SK-N-SH treated with all-trans-retinoic acid at 6 μM for 48 hours (cell line): ENCODE measurements around the gene PLCB4.

Experiments
- ARNTL ChIP-seq: fragments of 450-650 bp; formaldehyde crosslinking; IDR thresholded peaks from 2 replicates; pipeline ENCODE4 v1.5.0; 2020; ENCODE audit warnings: low read depth, mild to moderate bottlenecking, moderate library complexity, borderline replicate concordance
- CREB5 ChIP-seq: fragments of 250-450 bp; sonication (Bioruptor Pico); IDR thresholded peaks from 2 replicates; pipeline ENCODE4 v1.5.1; 2020; ENCODE audit warnings: low read depth, mild to moderate bottlenecking, moderate library complexity
- CSDC2 ChIP-seq: fragments of 250-450 bp; sonication (Bioruptor Pico); IDR thresholded peaks from 2 replicates; pipeline ENCODE4 v1.5.0; 2020; ENCODE audit warnings: mild to moderate bottlenecking, moderate library complexity
- GLIS3 ChIP-seq: fragments of 250-450 bp; sonication (Bioruptor Pico); IDR thresholded peaks from 2 replicates; pipeline ENCODE4 v1.5.0; 2020; ENCODE audit warnings: mild to moderate bottlenecking, moderate library complexity
- OSR1 ChIP-seq: fragments of 250-450 bp; sonication (Bioruptor Pico); IDR thresholded peaks from 2 replicates; pipeline ENCODE4 v1.8.0; 2022; ENCODE audit warnings: moderate library complexity, mild to moderate bottlenecking, inconsistent platforms
- RARB ChIP-seq: fragments of 250-450 bp; sonication (Bioruptor Pico); IDR thresholded peaks from 2 replicates; pipeline ENCODE4 v1.8.0; 2021; ENCODE audit warnings: mild to moderate bottlenecking, moderate library complexity
- TCF4 ChIP-seq: fragments of 250-450 bp; sonication (Bioruptor Pico); IDR thresholded peaks from 2 replicates; pipeline ENCODE4 v1.8.0; 2021; ENCODE audit warnings: mild to moderate bottlenecking, moderate library complexity, borderline replicate concordance
- TOX ChIP-seq: fragments of 250-450 bp; sonication (Bioruptor Pico); IDR thresholded peaks from 2 replicates; pipeline ENCODE4 v1.8.0; 2021; ENCODE audit warnings: mild to moderate bottlenecking, moderate library complexity, borderline replicate concordance
- ZFP30 ChIP-seq: fragments of 450-650 bp; formaldehyde crosslinking; IDR thresholded peaks from 2 replicates; pipeline ENCODE4 v1.5.0; 2022; ENCODE audit warnings: mild to moderate bottlenecking, moderate library complexity
- ZNF70 ChIP-seq: fragments of 450-650 bp; formaldehyde crosslinking; IDR thresholded peaks from 2 replicates; pipeline ENCODE4 v1.5.0; 2020; ENCODE audit warnings: mild to moderate bottlenecking, moderate library complexity

DNA sequence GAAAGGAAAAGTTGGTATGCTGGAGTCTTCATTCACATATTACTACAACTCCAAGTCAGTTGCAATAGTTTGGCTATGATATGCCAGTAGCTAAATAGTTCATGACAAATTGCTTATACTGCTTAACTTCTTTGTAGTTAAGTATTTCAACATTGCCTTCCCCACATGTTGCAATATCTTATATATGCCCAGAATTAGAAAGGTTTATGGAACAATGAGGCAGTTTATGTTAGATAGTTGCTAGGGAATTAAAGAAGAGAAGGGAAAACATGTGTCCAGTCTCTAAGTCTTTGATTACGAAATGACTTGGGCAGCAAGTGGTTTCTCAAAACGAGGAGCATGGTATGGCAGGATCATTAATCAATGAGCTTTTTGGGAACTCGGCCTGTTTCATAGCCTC is 145.8 kb downstream of the PLCB4 start:
- no peak for TF ChIP-seq CREB5
- TF ChIP-seq RARB (CRISPR knock-in tag): no peak
- no peak for TF ChIP-seq ZNF70
- no peak for TF ChIP-seq ZFP30
- no peak for TF ChIP-seq ARNTL (CRISPR knock-in tag)
- no peak for TF ChIP-seq OSR1 (CRISPR knock-in tag)
- no peak for TF ChIP-seq CSDC2
- no peak for TF ChIP-seq TCF4 (CRISPR knock-in tag)
- TF ChIP-seq TOX (CRISPR knock-in tag): no peak
- no peak for TF ChIP-seq GLIS3
